Measurements from ENCODE around the gene NXPE3.
A peak's percentile ranks its signal among the peaks of the same experiment; 100 is the strongest.

NXPE3 gene

DNA sequence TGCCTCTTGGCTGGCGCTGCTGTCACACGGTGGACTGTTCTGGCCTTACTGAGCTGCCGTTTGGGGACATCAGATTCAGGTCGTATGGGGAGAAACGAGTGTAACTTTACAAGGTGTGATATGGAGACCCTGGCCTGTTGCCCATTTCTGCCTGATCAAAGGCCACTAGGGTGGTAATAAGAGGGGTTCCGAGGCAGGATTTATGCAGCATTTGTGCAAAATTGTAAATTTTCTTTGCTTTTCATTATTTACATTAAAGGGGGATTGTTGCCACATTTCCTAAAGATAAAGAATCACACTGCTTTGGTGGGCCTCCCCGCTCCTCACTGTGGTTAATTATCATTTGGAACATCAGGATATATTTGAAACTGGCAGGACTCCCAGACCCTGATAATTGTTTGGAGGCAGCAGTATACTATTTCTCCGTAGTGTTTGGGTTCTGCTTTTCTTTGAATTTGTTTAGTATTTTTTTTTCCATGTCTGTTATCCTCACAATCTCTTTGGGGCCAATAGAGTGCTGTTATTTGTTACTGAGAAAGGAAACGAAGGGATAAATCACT lies 891 bp downstream of the NXPE3 start:
- Mint-ChIP-seq H3K4me3 (peak overlapping the region; percentile 79), H3K27ac (peak overlapping the region; percentile 89), H3K36me3 (peaks cover 20% of the 10 kb centered on the region), H3K27me3 (no peaks in the 10 kb centered on the region), H3K4me1 (peaks cover 60% of the 10 kb centered on the region), H3K9me3 (no peaks in the 10 kb centered on the region)
- no peak for DNase-seq
- CTCF ChIA-PET = interaction anchor here (1.1 to 1.4 kb wide), 2 partner anchors 23 to 56 kb away, joined by 3 to 5 read pairs; partner anchors contain the start of gene CEP97

DNA sequence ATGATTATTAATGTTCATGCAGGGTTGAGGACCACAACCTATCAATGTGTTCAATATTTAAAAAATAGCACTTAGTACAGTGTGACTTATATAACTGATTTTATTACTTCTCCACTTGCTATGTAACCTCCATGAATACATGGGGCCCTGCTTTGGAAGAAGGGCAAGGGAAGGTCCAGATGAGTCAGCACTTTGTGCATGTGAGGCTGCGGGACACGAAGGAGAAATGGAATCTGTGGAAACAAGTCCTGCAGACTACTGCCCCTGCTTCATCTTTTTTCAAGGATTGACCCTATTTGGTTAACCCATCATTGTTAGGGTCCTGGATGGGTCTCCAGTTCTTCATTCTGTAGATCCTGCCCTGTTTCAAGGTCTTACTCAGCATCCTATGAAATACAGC lies 1.6 kb downstream of the NXPE3 start:
- no peak overlapping the region for H3K27ac Mint-ChIP-seq
- CTCF ChIA-PET = no interaction called here

DNA sequence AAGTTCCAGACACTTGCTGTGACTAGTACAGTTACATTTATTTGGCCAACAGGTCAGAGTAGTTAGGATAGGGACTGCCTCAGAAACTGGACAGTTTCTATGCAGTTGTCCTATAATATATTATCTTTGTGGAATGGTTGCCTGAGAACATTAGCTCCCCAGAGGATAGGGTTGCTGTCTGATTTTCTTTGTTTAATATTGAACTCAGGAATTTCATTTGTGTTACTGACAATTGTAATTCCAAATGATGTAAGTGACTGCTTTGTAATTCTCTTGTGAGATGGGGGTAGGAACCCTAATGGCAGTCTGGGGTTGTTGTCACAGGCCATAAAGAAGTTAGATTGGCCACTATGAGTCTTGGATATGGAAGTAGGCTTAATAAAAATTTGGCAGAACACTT lies 2.2 kb downstream of the NXPE3 start:
- peak overlapping the region; percentile 16 for H3K4me3 Mint-ChIP-seq
- peaks cover 32% of the 10 kb centered on the region for H3K36me3 Mint-ChIP-seq
- CTCF ChIA-PET = no interaction called here
- peaks cover 73% of the 10 kb centered on the region for H3K4me1 Mint-ChIP-seq
- H3K27me3 Mint-ChIP-seq = no peaks in the 10 kb centered on the region
- no peak overlapping the region for H3K27ac Mint-ChIP-seq
- no peak for DNase-seq
- H3K9me3 Mint-ChIP-seq = no peaks in the 10 kb centered on the region

More for the DNA sequence above, 1.6 kb downstream of the NXPE3 start:
- Mint-ChIP-seq H3K36me3 (peaks cover 27% of the 10 kb centered on the region), H3K9me3 (no peaks in the 10 kb centered on the region), H3K27me3 (no peaks in the 10 kb centered on the region), H3K4me3 (peak overlapping the region; percentile 79), H3K4me1 (peaks cover 68% of the 10 kb centered on the region)
- no peak for DNase-seq

DNA sequence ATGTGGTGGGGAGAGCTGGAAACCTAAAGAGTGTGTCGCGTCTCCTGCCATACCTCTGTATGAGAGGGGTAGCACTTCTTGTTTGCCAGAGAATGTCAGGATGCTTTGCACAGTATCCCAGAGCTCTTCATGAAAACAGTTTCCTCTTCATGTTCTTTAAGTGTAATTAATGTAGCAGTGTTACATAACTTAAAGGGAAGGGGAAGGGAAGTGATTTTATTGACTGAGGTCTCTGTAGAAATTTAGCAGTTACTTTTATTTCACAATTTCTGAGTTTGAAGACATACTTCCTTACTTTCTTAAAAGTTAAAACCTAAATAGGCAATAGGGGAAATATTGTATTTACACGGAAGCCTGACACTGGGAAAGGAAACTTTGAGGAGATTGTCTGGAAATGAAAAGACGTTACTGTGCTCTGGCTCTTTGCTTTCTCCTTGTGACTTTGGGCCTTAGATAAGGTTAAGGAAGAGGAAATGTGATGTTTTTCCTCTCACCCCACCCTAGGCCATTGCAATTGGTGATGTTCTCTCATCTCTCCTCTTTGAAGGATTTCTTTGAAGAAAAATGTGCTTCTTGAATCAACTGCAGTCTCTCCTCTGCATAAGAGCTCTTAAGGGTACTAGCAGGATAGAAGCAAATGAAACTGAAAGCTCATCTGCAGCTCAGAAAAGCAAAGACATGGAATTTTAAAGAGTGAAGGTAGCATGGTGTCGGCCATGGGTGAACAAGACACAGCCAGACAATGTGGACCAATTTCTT lies 6.0 kb downstream of the NXPE3 start:
- CTCF ChIA-PET = interaction anchor here (0.7 to 1.6 kb wide), 4 partner anchors 17 to 444 kb away, joined by 3 to 5 read pairs (median 4); no protein-coding TSS in a partner anchor
- H3K27ac Mint-ChIP-seq = peak overlapping the region; percentile 94
- DNase-seq = peak; percentile 27

DNA sequence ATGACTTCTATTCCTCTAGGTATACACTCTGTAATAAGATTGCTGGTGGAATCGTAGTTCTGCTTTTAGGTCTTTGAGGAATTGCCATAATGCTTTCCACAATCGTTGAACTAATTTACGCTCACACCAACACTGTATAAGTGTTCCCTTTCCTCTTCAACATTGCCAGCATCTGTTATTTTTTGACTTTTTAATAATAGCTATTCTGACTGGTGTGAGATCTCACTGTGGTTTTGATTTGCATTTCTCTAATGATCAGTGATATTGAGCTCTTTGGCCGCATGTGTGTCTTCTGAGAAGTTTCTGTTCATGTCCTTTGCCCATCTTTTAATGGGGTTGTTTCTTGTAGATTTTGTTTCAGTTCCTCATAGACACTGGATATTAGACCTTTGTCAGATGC lies 12.8 kb downstream of the NXPE3 start:
- Mint-ChIP-seq H3K36me3 (peaks cover 87% of the 10 kb centered on the region), H3K9me3 (peaks cover 10% of the 10 kb centered on the region), H3K27me3 (no peaks in the 10 kb centered on the region), H3K27ac (peak overlapping the region; percentile 34), H3K4me3 (no peak overlapping the region), H3K4me1 (peaks cover 53% of the 10 kb centered on the region)
- CTCF ChIA-PET = no interaction called here
- no peak for DNase-seq

More for the DNA sequence above, 6.0 kb downstream of the NXPE3 start:
- Mint-ChIP-seq H3K36me3 (peaks cover 65% of the 10 kb centered on the region), H3K4me1 (peaks cover 70% of the 10 kb centered on the region), H3K4me3 (peak overlapping the region; percentile 67), H3K9me3 (no peaks in the 10 kb centered on the region), H3K27me3 (no peaks in the 10 kb centered on the region)

DNA sequence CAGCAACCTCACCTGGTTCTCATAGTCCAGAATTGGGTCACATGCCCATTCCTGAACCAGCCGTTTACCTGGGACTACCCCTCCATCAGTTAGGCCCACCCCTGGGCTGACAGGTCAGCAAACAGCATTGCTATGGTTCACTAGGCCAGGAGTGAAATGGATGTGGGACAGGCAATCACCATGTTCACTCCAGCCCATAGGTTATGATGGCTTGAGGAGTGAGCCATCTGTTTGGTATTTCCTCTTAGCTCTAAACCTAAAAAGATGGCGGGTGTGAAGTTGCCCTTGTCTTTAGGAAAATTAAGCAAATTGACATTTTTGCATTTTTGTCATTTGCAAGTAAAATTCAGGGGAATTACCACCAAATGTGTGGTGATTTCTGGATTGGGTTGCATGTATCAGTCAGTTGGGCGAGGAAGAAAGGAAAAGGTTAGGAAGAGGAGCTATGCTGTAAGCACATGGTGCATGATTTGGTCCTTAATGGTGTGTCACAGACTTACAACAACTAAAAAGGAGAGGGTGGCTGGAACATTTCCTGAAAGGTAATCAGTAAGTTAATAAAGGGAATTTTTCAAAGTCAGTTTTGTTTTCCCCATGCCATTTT lies 17.2 kb downstream of the NXPE3 start:
- no peak overlapping the region for H3K4me3 Mint-ChIP-seq
- peaks cover 10% of the 10 kb centered on the region for H3K9me3 Mint-ChIP-seq
- peaks cover 78% of the 10 kb centered on the region for H3K36me3 Mint-ChIP-seq
- DNase-seq = no peak
- CTCF ChIA-PET = interaction anchor here (0.7 kb wide), 1 partner anchor 432 kb away, joined by 3 read pairs; no protein-coding TSS in a partner anchor
- H3K27me3 Mint-ChIP-seq = no peaks in the 10 kb centered on the region
- no peak overlapping the region for H3K27ac Mint-ChIP-seq
- H3K4me1 Mint-ChIP-seq = peaks cover 39% of the 10 kb centered on the region

DNA sequence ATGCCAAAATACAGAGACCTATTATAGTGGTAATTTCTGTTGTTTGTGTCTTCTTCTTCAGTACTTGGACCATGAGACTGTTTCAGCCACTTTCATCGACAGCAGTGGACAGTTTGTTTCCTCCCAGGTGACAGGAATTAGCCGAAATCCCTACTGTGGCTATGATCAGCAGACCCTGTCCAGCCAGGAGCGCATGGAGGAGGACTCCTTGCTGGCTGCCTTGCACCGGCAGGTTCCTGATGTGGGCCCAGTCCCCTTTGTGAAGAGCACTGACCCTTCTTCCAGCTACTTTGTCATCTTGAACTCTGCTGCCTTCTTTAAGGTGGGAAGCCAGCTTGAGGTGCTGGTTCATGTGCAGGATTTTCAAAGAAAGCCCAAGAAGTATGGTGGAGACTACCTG lies 22.2 kb downstream of the NXPE3 start:
- Mint-ChIP-seq H3K4me3 (no peak overlapping the region), H3K9me3 (no peaks in the 10 kb centered on the region), H3K36me3 (peaks cover 51% of the 10 kb centered on the region), H3K4me1 (peaks cover 20% of the 10 kb centered on the region), H3K27ac (no peak overlapping the region), H3K27me3 (no peaks in the 10 kb centered on the region)
- no peak for DNase-seq
- CTCF ChIA-PET = interaction anchor here (19.7 kb wide), 1 partner anchor 422 kb away, joined by 321 read pairs; no protein-coding TSS in a partner anchor

DNA sequence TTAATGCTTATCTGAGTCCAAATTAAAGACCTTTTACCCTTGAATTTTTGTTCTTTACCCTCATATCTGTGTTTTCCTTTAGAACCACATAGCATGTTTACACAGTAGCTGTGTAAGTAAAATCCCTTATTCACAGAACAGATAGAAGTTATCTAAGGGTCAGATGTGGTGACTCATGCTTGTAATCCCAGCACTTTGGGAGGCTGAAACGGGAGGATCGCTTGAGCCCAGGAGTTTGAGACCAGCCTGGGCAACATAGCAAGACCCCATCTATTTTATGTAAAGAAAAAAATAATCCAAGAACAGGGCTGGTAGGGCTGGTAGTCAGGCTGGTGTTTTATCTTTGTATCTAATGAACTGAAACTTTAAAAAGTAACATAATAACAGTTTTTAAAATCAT lies 23.2 kb downstream of the NXPE3 start:
- no peak overlapping the region for H3K27ac Mint-ChIP-seq
- no peaks in the 10 kb centered on the region for H3K27me3 Mint-ChIP-seq
- no peaks in the 10 kb centered on the region for H3K9me3 Mint-ChIP-seq
- H3K4me3 Mint-ChIP-seq = no peak overlapping the region
- no peak for DNase-seq
- CTCF ChIA-PET = interaction anchor here (0.7 to 19.7 kb wide), 19 partner anchors 9 to 734 kb away, joined by 3 to 321 read pairs (median 4); partner anchors contain the start of gene NXPE3
- peaks cover 45% of the 10 kb centered on the region for H3K36me3 Mint-ChIP-seq
- peaks cover 10% of the 10 kb centered on the region for H3K4me1 Mint-ChIP-seq

DNA sequence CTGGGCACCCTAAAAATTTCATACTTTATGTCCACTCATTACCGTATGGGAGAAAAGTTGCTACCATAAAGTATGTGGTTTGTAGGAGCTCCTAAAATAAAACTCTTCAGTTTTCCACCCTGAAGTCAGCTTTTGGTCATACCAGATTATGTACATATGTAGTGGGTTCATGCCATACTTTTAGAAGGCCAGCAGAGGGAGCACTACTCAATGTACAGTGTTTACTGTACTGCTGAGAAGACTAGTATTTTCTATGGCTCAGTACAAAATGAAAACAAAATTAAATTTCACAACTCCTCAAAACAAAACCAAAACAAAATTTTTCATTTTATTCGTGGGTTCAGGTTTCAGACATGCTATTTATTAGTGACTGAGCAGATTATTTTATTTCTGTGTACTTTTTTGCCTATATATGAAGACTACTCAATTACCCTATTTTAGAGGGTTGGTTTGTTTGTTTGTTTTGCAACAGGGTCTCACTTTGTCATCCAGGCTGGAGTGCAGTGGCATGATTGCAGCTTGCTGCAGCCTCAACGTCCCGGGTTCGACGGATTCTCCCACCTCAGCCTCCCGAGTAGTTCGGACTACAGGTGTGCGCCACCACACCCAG lies 24.3 kb downstream of the NXPE3 start:
- H3K27me3 Mint-ChIP-seq = no peaks in the 10 kb centered on the region
- H3K4me1 Mint-ChIP-seq = peaks cover 12% of the 10 kb centered on the region
- DNase-seq = peak; percentile 70
- peaks cover 44% of the 10 kb centered on the region for H3K36me3 Mint-ChIP-seq
- H3K27ac Mint-ChIP-seq = peak overlapping the region; percentile 71
- H3K9me3 Mint-ChIP-seq = no peaks in the 10 kb centered on the region
- H3K4me3 Mint-ChIP-seq = no peak overlapping the region
- CTCF ChIA-PET = interaction anchor here (0.7 to 19.7 kb wide), 25 partner anchors 9 to 733 kb away, joined by 3 to 321 read pairs (median 4); partner anchors contain the start of genes NXPE3 and PCNP

DNA sequence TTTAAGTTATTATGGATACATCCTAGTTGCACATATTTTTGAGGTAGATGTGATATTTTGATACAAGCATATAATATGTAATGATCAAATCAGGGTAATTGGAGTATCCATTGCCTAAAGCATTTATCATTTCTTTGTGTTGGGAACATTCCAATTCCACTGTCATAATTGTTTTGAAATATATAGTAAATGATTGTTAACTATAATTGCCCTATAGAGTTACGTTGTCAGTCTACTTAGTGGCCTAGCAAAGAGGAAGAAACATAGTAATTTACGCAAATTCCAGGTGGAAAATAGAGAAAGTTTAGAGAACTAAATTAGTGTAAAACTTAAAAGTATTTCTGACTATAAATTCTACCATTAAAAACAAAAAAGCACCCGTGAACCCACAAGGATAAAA lies 24.9 kb downstream of the NXPE3 start:
- no peak overlapping the region for H3K27ac Mint-ChIP-seq
- H3K9me3 Mint-ChIP-seq = no peaks in the 10 kb centered on the region
- H3K4me1 Mint-ChIP-seq = peaks cover 14% of the 10 kb centered on the region
- peaks cover 43% of the 10 kb centered on the region for H3K36me3 Mint-ChIP-seq
- H3K4me3 Mint-ChIP-seq = no peak overlapping the region
- no peak for DNase-seq
- CTCF ChIA-PET = interaction anchor here (1.4 to 19.7 kb wide), 7 partner anchors 9 to 425 kb away, joined by 5 to 321 read pairs (median 9); no protein-coding TSS in a partner anchor
- H3K27me3 Mint-ChIP-seq = no peaks in the 10 kb centered on the region

DNA sequence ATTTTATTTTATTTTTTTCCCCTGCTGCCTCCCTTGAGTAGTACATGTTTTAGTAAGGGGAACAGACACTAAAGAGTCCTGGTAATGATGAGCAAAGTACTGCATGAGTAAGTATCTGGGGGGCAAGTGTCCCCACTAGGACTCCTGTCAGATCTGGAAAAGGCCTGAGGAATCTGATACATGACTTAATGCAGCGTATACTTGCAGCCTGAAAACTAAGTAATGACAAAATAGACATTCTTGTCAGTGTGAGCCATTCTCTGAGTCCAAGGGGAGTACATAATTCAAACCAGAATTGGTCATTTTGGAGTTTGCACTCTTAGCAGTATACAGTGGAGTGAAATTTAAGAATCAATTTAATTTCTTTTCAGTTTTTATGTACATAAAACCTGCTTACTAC lies 27.5 kb downstream of the NXPE3 start:
- Mint-ChIP-seq H3K36me3 (peaks cover 31% of the 10 kb centered on the region), H3K4me3 (no peak overlapping the region), H3K27me3 (no peaks in the 10 kb centered on the region), H3K9me3 (no peaks in the 10 kb centered on the region), H3K27ac (no peak overlapping the region), H3K4me1 (peaks cover 38% of the 10 kb centered on the region)
- CTCF ChIA-PET = interaction anchor here (2.5 to 19.7 kb wide), 3 partner anchors 8 to 422 kb away, joined by 9 to 321 read pairs (median 25); no protein-coding TSS in a partner anchor
- no peak for DNase-seq

DNA sequence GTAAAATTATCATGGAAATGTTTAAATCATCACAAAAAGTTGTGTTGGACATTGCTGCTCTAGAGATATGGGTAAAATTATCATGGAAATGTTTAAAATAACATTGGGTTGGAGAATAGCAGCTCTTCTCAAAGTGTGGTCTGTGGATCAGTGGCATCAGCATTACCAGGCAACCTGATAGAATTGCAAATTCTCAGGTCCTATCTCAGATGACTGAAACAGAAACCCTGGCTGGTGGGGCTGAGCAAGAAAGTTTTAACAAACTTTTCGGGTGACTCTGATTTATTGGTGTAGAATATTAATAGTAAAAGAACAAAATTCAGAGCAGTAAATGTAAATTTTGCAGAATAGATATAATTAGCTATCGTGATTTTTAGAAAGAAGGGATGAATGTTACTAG lies 28.9 kb downstream of the NXPE3 start:
- CTCF ChIA-PET = interaction anchor here (0.8 to 19.7 kb wide), 5 partner anchors 15 to 421 kb away, joined by 3 to 321 read pairs (median 5); no protein-coding TSS in a partner anchor
- H3K27ac Mint-ChIP-seq = no peak overlapping the region
- peaks cover 43% of the 10 kb centered on the region for H3K4me1 Mint-ChIP-seq
- no peak for DNase-seq
- H3K9me3 Mint-ChIP-seq = no peaks in the 10 kb centered on the region
- no peaks in the 10 kb centered on the region for H3K27me3 Mint-ChIP-seq
- peaks cover 34% of the 10 kb centered on the region for H3K36me3 Mint-ChIP-seq
- no peak overlapping the region for H3K4me3 Mint-ChIP-seq

DNA sequence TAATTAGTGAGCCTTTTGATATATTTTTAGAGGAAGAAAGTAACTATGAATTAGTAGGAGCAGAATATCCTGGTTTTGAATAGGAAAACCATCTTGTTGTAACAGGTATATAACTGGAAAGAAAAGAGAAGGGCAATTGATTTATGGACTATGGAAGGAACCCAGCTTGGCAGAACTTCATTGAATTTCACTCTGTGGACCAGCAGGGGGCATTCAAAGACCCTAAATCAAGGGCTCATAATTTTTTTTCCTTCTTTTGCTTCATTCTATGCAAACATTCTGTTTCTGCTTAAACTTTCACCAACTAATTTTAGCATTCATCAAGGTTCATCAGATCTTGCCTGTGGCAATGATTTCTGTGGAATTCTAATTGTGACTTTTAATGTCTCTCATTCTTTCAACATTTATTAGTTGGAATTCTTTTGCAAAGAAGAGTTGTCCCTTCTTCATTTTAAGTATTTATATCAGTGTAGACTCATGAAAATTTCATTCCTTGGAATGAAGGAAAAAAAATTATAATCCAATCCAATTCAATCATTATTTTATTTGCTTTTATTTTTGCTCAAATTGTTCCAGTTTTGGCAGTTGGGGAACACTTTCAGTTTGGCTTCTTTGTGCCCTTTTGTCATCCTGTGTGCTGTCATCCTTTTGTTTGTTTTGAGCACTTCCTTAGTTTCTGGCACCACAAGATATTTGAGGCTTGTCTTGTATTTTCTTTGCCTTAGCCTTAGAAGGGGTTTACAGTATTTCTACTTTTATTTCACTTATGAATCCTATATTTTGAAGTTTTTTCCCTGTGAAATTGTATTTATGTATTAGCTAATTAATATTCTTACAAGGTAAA lies 30.4 kb downstream of the NXPE3 start:
- H3K9me3 Mint-ChIP-seq = no peaks in the 10 kb centered on the region
- peaks cover 48% of the 10 kb centered on the region for H3K4me1 Mint-ChIP-seq
- peaks cover 24% of the 10 kb centered on the region for H3K36me3 Mint-ChIP-seq
- peak; percentile 44 for DNase-seq
- H3K4me3 Mint-ChIP-seq = no peak overlapping the region
- no peaks in the 10 kb centered on the region for H3K27me3 Mint-ChIP-seq
- CTCF ChIA-PET = interaction anchor here (0.9 to 19.7 kb wide), 9 partner anchors 8 to 419 kb away, joined by 3 to 321 read pairs (median 4); partner anchors contain the start of gene NFKBIZ
- H3K27ac Mint-ChIP-seq = peak overlapping the region; percentile 26
